ENCODE measurements around the gene FST. TPM values are rescaled to one million over a fixed set of nuclear protein-coding genes. Genes with fewer than 3 reads are reported as not detected.
A peak's percentile ranks its signal among the peaks of the same experiment; 100 is the strongest.

Gene FST
- total and polyA plus RNA-seq, 2 of the 13 experiments (the other 11 are each of a cell fraction or from before 2014, with no cell fraction given): 38.6 to 136 TPM

- TF ChIP-seq USF2 (IDR thresholded peaks at IDR 0.05; ENCODE audit: low read depth, low read length) (no peak), USF2 (CRISPR knock-in tag; IDR thresholded peaks at IDR 0.05; ENCODE audit: borderline replicate concordance) (no peak), ZNF138 (CRISPR knock-in tag; IDR thresholded peaks at IDR 0.05; ENCODE audit: low read depth) (no peak), SATB2 (CRISPR knock-in tag; IDR thresholded peaks at IDR 0.05) (no peak), NCOA2 (CRISPR knock-in tag; IDR thresholded peaks at IDR 0.05) (peak; percentile 88), ZNF547 (CRISPR knock-in tag; IDR thresholded peaks at IDR 0.05) (no peak; the same call in 1 of the 2 replicates), ZBTB10 (CRISPR knock-in tag; IDR thresholded peaks at IDR 0.05; ENCODE audit: borderline replicate concordance) (no peak), FOXJ3 (CRISPR knock-in tag; IDR thresholded peaks at IDR 0.05; ENCODE audit: borderline replicate concordance) (peak; percentile 49; the same call in 1 of the 2 replicates), ZBTB20 (CRISPR knock-in tag; IDR thresholded peaks at IDR 0.05; ENCODE audit: borderline replicate concordance, low read depth) (no peak; the same call in 1 of the 2 replicates), ONECUT2 (CRISPR knock-in tag; IDR thresholded peaks at IDR 0.05) (no peak), GZF1 (CRISPR knock-in tag; IDR thresholded peaks at IDR 0.05) (no peak), ZNF354B (CRISPR knock-in tag; IDR thresholded peaks at IDR 0.05) (no peak), ZNF75D (CRISPR knock-in tag; IDR thresholded peaks at IDR 0.05; ENCODE audit: borderline replicate concordance) (no peak), ZBTB1 (CRISPR knock-in tag; IDR thresholded peaks at IDR 0.05; ENCODE audit: borderline replicate concordance) (no peak), PCBP1 (IDR thresholded peaks at IDR 0.05; ENCODE audit: borderline replicate concordance, low read depth, low read length) (no peak), SIN3A (IDR thresholded peaks at IDR 0.05; ENCODE audit: borderline replicate concordance, low read depth, low read length) (no peak), ZNF441 (CRISPR knock-in tag; IDR thresholded peaks at IDR 0.05; ENCODE audit: borderline replicate concordance) (peak; percentile 54; the same call in 1 of the 2 replicates), ZSCAN12 (CRISPR knock-in tag; IDR thresholded peaks at IDR 0.05) (no peak), PLRG1 (conservative IDR thresholded peaks at IDR 0.05) (no peak), ZNF383 (CRISPR knock-in tag; IDR thresholded peaks at IDR 0.05; ENCODE audit: borderline replicate concordance) (no peak), ZNF563 (CRISPR knock-in tag; IDR thresholded peaks at IDR 0.05) (no peak), DPF2 (CRISPR knock-in tag; IDR thresholded peaks at IDR 0.05; ENCODE audit: borderline replicate concordance, low read depth) (peak; percentile 76), SMARCE1 (IDR thresholded peaks at IDR 0.05; ENCODE audit: borderline replicate concordance) (no peak), ATF5 (CRISPR knock-in tag; IDR thresholded peaks at IDR 0.05; ENCODE audit: low read depth) (no peak), ATF6 (CRISPR knock-in tag; conservative IDR thresholded peaks at IDR 0.05) (no peak)
Observed at GRCh38 chr5:53464722-53465121, 15.7 kb upstream of the FST start (continued).

All from HepG2 (cell line).